ENCODE results near the gene MBTPS1. TPM values are rescaled to one million over a fixed set of nuclear protein-coding genes. Genes with fewer than 3 reads are reported as not detected.
A peak's percentile ranks its signal among the peaks of the same experiment; 100 is the strongest.

MBTPS1 gene
- polyA plus RNA-seq, 2 of the 4 experiments (the other 2 are of a cell fraction) = 50.3 to 88.4 TPM

DNA sequence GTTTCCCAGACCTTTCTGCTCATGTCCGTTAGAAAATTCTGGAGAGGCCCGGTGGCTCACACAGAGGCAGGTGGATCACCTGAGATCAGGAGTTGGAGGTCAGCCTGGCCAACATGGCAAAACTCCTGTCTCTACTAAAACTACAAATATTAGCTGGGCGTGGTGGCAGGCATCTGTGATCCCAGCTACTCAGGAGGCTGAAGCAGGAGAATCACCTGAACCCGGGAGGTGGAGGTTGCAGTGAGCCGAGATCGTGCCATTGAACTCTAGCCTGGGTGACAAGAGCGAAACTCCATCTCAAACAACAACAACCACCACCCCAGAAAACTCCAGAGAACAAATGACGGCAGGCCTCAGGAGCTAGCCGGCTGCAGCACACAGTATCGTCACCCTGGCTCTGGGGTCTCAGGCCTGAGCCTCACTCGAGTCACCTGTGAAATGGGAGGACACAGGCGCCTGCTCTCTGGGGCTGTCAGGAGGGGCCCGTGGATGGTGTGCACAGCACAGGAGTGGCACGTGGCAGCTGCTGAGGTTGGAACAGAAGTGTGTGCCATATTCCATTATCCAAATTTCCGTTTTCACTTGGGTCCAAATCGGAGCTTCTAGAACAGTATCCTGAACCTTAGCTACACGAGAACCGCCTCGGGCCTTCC lies 70.8 kb downstream of the MBTPS1 start:
- CTCF ChIA-PET = interaction anchor here (0.8 to 11.3 kb wide), 10 partner anchors 9 to 89 kb away, joined by 3 to 87 read pairs (median 4); no protein-coding TSS in a partner anchor
- FAIRE-seq = no peak
- POLR2A ChIA-PET = no interaction called here

DNA sequence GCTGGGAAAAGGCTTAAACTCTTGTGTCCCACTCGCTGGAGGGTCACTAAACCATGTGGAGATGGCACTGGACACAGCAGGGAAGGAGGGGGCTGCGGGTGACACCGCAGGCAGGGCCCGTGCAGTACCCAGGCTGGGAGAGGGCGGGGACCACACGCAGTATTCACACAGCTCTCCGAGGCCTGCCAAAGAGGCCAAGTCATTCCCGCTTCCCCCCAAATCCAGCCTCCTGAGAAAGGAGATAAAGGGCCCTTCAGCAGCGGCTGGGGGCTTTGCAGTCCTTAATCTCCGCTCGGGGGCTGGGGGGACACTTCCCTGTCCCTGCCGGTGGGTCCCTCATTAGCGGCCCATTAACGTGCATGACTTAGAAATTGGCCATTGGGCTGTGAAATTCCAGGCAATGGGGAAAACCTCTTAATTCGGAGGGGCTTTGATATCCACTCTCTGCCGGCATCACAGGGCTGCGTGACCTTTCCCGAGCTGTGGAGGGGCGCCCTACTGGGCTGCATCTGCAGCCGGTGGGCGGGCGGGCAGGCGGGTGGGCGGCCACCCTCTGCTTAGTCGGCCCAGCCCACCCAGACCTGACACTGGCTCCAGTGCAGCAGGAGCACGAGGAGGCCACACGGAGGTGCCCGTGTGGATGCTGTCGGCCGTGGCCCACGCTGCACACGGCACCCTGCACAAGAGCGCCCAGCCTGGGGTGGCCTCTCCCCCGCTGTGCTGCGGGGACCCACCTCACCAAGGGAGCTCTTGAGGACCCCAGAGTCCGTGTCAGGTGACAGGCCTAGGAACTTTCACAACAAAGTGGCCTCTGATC lies 71.5 kb downstream of the MBTPS1 start:
- ChIA-PET CTCF (interaction anchor here (0.9 to 11.3 kb wide), 14 partner anchors 10 to 91 kb away, joined by 3 to 87 read pairs (median 4); no protein-coding TSS in a partner anchor), POLR2A (no interaction called here)
- H3K4me3 ChIP-seq = no peak overlapping the region
- WGBS (ENCODE audit: missing lambda C conversion rate) = 65% methylated on average over 19 of the region's 36 CpGs
- FAIRE-seq = no peak
- no peak overlapping the region for H3K27ac ChIP-seq
- no peak for ATAC-seq
- DNase-seq (ENCODE audit: low read depth in 1 of 2, low spot score in 1 of 2) = no peak
- no peaks in the 10 kb centered on the region for H3K4me1 ChIP-seq
- no peak for TF ChIP-seq RNF2 (IDR thresholded peaks at IDR 0.05; ENCODE audit: borderline replicate concordance, low read depth)
- TF ChIP-seq JUN (IDR thresholded peaks at IDR 0.05) = no peak
- TF ChIP-seq NPAS2 (CRISPR knock-in tag; IDR thresholded peaks at IDR 0.05; ENCODE audit: borderline replicate concordance) = no peak
- no peak overlapping the region for H3K4me2 ChIP-seq
- H3K9me3 ChIP-seq = no peaks in the 10 kb centered on the region

More for the DNA sequence above, 70.8 kb downstream of the MBTPS1 start:
- Histone ChIP-seq H3K27ac (no peak overlapping the region), H3K9me3 (no peaks in the 10 kb centered on the region), H3K4me3 (no peak overlapping the region), H3K4me2 (no peak overlapping the region), H3K4me1 (no peaks in the 10 kb centered on the region)
- WGBS (ENCODE audit: missing lambda C conversion rate) = 82% methylated on average over 19 of the region's 19 CpGs
- TF ChIP-seq SREBF2 (IDR thresholded peaks at IDR 0.05) (no peak), FOSL2 (IDR thresholded peaks at IDR 0.05) (no peak), FOSL2 (CRISPR knock-in tag; IDR thresholded peaks at IDR 0.05) (no peak), HEYL (CRISPR knock-in tag; IDR thresholded peaks at IDR 0.05) (no peak), CHD2 (IDR thresholded peaks at IDR 0.05; ENCODE audit: low read length, partially characterized antibody) (no peak)
- ATAC-seq (no peak), DNase-seq (ENCODE audit: low read depth in 1 of 2, low spot score in 1 of 2) (no peak)

- ChIA-PET CTCF (interaction anchor here (0.6 to 11.3 kb wide), 14 partner anchors 9 to 380 kb away, joined by 3 to 87 read pairs (median 4); no protein-coding TSS in a partner anchor), POLR2A (no interaction called here)
- TF ChIP-seq, protein P1, sequence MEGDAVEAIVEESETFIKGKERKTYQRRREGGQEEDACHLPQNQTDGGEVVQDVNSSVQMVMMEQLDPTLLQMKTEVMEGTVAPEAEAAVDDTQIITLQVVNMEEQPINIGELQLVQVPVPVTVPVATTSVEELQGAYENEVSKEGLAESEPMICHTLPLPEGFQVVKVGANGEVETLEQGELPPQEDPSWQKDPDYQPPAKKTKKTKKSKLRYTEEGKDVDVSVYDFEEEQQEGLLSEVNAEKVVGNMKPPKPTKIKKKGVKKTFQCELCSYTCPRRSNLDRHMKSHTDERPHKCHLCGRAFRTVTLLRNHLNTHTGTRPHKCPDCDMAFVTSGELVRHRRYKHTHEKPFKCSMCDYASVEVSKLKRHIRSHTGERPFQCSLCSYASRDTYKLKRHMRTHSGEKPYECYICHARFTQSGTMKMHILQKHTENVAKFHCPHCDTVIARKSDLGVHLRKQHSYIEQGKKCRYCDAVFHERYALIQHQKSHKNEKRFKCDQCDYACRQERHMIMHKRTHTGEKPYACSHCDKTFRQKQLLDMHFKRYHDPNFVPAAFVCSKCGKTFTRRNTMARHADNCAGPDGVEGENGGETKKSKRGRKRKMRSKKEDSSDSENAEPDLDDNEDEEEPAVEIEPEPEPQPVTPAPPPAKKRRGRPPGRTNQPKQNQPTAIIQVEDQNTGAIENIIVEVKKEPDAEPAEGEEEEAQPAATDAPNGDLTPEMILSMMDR (IDR thresholded peaks at IDR 0.05) = peak; percentile 46; the same call in 2 of the 3 replicates
- no peak for TF ChIP-seq MAZ (IDR thresholded peaks at IDR 0.05; ENCODE audit: borderline replicate concordance, low read depth, low read length)
- TF ChIP-seq HOXA7 (CRISPR knock-in tag; IDR thresholded peaks at IDR 0.05) = no peak
- peak; percentile 44; the same call in 2 of the 3 replicates for TF ChIP-seq SMC3 (IDR thresholded peaks at IDR 0.05)
- TF ChIP-seq, protein P2, sequence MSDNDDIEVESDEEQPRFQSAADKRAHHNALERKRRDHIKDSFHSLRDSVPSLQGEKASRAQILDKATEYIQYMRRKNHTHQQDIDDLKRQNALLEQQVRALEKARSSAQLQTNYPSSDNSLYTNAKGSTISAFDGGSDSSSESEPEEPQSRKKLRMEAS (IDR thresholded peaks at IDR 0.05) = no peak
- TF ChIP-seq POLR2A (IDR thresholded peaks at IDR 0.05; ENCODE audit: low read length) = no peak
- no peak for TF ChIP-seq CHD4 (IDR thresholded peaks at IDR 0.05; ENCODE audit: borderline replicate concordance)
- no peak for TF ChIP-seq EP300 (IDR thresholded peaks at IDR 0.05)
- no peak for TF ChIP-seq RFX5 (IDR thresholded peaks at IDR 0.05)
- TF ChIP-seq CBX8 (IDR thresholded peaks at IDR 0.05) = no peak
- peak; percentile 36 to 55; a peak in 4 of 5 replicates for TF ChIP-seq RAD21 (conservative IDR thresholded peaks at IDR 0.05 in 1 of 2, IDR thresholded peaks at IDR 0.05 in 1 of 2)
- TF ChIP-seq ZC3H11A (IDR thresholded peaks at IDR 0.05) = no peak
- TF ChIP-seq MAFK (IDR thresholded peaks at IDR 0.05; ENCODE audit: partially characterized antibody) = no peak
- no peak for TF ChIP-seq HDAC2 (IDR thresholded peaks at IDR 0.05)
- no peak for TF ChIP-seq FOSL2 (IDR thresholded peaks at IDR 0.05)
- TF ChIP-seq FOSL2 (CRISPR knock-in tag; IDR thresholded peaks at IDR 0.05) = no peak
- no peak for TF ChIP-seq RNF2 (IDR thresholded peaks at IDR 0.05; ENCODE audit: borderline replicate concordance, low read depth)
- Histone ChIP-seq H3K4me3 (no peak overlapping the region), H3K9me3 (no peaks in the 10 kb centered on the region), H3K4me1 (no peaks in the 10 kb centered on the region), H3K27ac (no peak overlapping the region), H3K4me2 (no peak overlapping the region)
- FAIRE-seq = no peak
- DNase-seq (ENCODE audit: low read depth in 1 of 2, low spot score in 1 of 2) = peak; percentile 42 to 53
- WGBS (ENCODE audit: missing lambda C conversion rate) = 56% methylated on average over 5 of the region's 5 CpGs
- peak; percentile 61 to 84; a peak in 4 of 6 replicates for ATAC-seq
Observed at GRCh38 chr16:84044118-84044488, 72.6 kb downstream of the MBTPS1 start.
